ENCODE data around the gene GORASP2. TPM values are rescaled to one million over a fixed set of nuclear protein-coding genes. Genes with fewer than 3 reads are reported as not detected.

The GORASP2 gene
- polyA plus RNA-seq, 1 donor (not counting 4 experiments of a cell fraction or from before 2014, with no cell fraction given) = 125 TPM

GRCh38 chr2:170984079-170984478 lies 55.0 kb downstream of the GORASP2 start:
- Histone ChIP-seq H3K4me3 (ENCODE audit: control insufficient read depth in 2 of 3, extremely low read depth in 1 of 3, insufficient read depth in 2 of 3, low read depth in 1 of 3, low read length in 3 of 3) (no peak overlapping the region), H3K27me3 (ENCODE audit: control insufficient read depth, extremely low read depth, insufficient read depth, low read length) (no peaks in the 10 kb centered on the region), H3K27ac (ENCODE audit: control insufficient read depth, insufficient read depth, low read length) (no peak overlapping the region), H3K9ac (ENCODE audit: control insufficient read depth, extremely low read depth, insufficient read depth, low read length) (no peak overlapping the region), H3K79me2 (ENCODE audit: control insufficient read depth, insufficient read depth, low read length) (no peaks in the 10 kb centered on the region), H3K36me3 (ENCODE audit: control insufficient read depth in 2 of 2, extremely low read depth in 1 of 2, insufficient read depth in 2 of 2, low read length in 2 of 2) (peaks cover 0 to 5% of the 10 kb centered on the region in 2 experiments), H4K20me1 (ENCODE audit: control insufficient read depth, extremely low read depth, insufficient read depth, low read length) (no peaks in the 10 kb centered on the region), H2AFZ (ENCODE audit: control insufficient read depth, low read length) (no peak overlapping the region), H3K4me1 (ENCODE audit: control insufficient read depth, extremely low read depth, insufficient read depth, low read length) (no peaks in the 10 kb centered on the region), H3K9me1 (ENCODE audit: control insufficient read depth, extremely low read depth, insufficient read depth, low read length) (no peaks in the 10 kb centered on the region), H3K9me3 (ENCODE audit: control insufficient read depth, low read depth, low read length) (no peaks in the 10 kb centered on the region), H3K4me2 (ENCODE audit: control insufficient read depth, extremely low read depth, insufficient read depth, low read depth, low read length) (no peak overlapping the region)
- dilution Hi-C loops (cut with MboI; ENCODE audit: extremely low pct_ligation_motif_present, low sequenced_read_pairs) = no loop called here
- DNase-seq (ENCODE audit: low read depth, low spot score) (no peak), FAIRE-seq (no peak)
- no peak for TF ChIP-seq EZH2 (IDR thresholded peaks at IDR 0.05; ENCODE audit: low read length)
- TF ChIP-seq, protein P1, sequence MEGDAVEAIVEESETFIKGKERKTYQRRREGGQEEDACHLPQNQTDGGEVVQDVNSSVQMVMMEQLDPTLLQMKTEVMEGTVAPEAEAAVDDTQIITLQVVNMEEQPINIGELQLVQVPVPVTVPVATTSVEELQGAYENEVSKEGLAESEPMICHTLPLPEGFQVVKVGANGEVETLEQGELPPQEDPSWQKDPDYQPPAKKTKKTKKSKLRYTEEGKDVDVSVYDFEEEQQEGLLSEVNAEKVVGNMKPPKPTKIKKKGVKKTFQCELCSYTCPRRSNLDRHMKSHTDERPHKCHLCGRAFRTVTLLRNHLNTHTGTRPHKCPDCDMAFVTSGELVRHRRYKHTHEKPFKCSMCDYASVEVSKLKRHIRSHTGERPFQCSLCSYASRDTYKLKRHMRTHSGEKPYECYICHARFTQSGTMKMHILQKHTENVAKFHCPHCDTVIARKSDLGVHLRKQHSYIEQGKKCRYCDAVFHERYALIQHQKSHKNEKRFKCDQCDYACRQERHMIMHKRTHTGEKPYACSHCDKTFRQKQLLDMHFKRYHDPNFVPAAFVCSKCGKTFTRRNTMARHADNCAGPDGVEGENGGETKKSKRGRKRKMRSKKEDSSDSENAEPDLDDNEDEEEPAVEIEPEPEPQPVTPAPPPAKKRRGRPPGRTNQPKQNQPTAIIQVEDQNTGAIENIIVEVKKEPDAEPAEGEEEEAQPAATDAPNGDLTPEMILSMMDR (optimal IDR thresholded peaks at IDR 0.05 in 1 of 3, IDR thresholded peaks at IDR 0.05 in 1 of 3, conservative IDR thresholded peaks at IDR 0.05 in 1 of 3; ENCODE audit: extremely low read depth in 1 of 3, insufficient read depth in 2 of 3, low read length in 3 of 3) = no peak

DNA sequence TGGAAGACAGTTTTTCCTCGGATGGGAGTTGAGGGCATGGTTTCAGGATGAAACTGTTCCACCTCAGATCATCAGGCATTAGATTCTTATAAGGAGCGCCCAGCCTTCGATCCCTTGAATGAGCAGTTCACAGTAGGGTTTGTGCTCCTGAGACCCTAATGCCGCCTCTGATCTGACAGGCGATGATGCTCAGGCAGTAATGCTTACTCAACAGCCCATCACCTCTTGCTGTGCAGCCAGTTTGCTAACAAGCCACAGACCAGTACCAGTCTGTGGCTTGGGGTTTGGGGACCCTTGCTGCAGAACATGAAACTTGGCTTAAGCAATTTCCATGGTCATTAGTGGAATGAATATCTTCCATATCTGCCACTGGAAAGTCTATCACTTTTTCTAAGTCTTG lies 56.4 kb downstream of the GORASP2 start:
- Histone ChIP-seq H3K4me2 (ENCODE audit: control insufficient read depth, extremely low read depth, insufficient read depth, low read depth, low read length) (no peak overlapping the region), H3K9ac (ENCODE audit: control insufficient read depth, extremely low read depth, insufficient read depth, low read length) (no peak overlapping the region), H3K36me3 (ENCODE audit: control insufficient read depth in 2 of 2, extremely low read depth in 1 of 2, insufficient read depth in 2 of 2, low read length in 2 of 2) (peaks cover 0 to 5% of the 10 kb centered on the region in 2 experiments), H3K27ac (ENCODE audit: control insufficient read depth, insufficient read depth, low read length) (no peak overlapping the region), H3K9me1 (ENCODE audit: control insufficient read depth, extremely low read depth, insufficient read depth, low read length) (no peaks in the 10 kb centered on the region), H3K27me3 (ENCODE audit: control insufficient read depth, extremely low read depth, insufficient read depth, low read length) (no peaks in the 10 kb centered on the region), H3K9me3 (ENCODE audit: control insufficient read depth, low read depth, low read length) (no peaks in the 10 kb centered on the region), H3K4me3 (ENCODE audit: control insufficient read depth in 2 of 3, extremely low read depth in 1 of 3, insufficient read depth in 2 of 3, low read depth in 1 of 3, low read length in 3 of 3) (no peak overlapping the region), H3K4me1 (ENCODE audit: control insufficient read depth, extremely low read depth, insufficient read depth, low read length) (no peaks in the 10 kb centered on the region), H4K20me1 (ENCODE audit: control insufficient read depth, extremely low read depth, insufficient read depth, low read length) (no peaks in the 10 kb centered on the region), H2AFZ (ENCODE audit: control insufficient read depth, low read length) (no peak overlapping the region), H3K79me2 (ENCODE audit: control insufficient read depth, insufficient read depth, low read length) (no peaks in the 10 kb centered on the region)
- FAIRE-seq (no peak), DNase-seq (ENCODE audit: low read depth, low spot score) (no peak)
- dilution Hi-C loops (cut with MboI; ENCODE audit: extremely low pct_ligation_motif_present, low sequenced_read_pairs) = no loop called here
- TF ChIP-seq, protein P1 (optimal IDR thresholded peaks at IDR 0.05 in 1 of 3, IDR thresholded peaks at IDR 0.05 in 1 of 3, conservative IDR thresholded peaks at IDR 0.05 in 1 of 3; ENCODE audit: extremely low read depth in 1 of 3, insufficient read depth in 2 of 3, low read length in 3 of 3) = no peak
- TF ChIP-seq EZH2 (IDR thresholded peaks at IDR 0.05; ENCODE audit: low read length) = no peak
